ENCODE results near the gene MCU.
"Not testable (repeated sequence)": the region's sequence is repeated elsewhere in the genome, so short reads cannot be mapped to it uniquely, and the experiment has no call there.

MCU gene

GRCh38 chr10:72913287-72913686, 221.3 kb downstream of the MCU start:
- DNase-seq: no peak

DNA sequence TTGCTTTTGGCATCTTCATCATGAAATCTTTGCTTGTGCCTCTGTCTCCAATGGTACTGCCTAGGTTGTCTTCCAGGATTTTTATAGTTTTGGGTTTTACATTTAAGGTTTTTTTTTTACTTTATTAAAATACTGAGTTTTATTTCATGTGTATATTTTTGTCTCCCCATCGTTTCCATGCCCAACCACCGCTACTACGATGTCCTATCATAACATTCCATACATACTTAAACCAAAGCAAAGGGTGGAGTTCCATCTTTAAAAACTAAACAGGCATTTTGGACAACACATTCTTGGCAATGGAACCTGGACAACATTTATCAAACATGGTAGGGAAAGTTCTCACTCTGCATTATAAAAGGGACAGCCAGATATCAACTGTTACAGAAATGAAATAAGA, 225.3 kb downstream of the MCU start:
- not testable (repeated sequence) for DNase-seq

DNA sequence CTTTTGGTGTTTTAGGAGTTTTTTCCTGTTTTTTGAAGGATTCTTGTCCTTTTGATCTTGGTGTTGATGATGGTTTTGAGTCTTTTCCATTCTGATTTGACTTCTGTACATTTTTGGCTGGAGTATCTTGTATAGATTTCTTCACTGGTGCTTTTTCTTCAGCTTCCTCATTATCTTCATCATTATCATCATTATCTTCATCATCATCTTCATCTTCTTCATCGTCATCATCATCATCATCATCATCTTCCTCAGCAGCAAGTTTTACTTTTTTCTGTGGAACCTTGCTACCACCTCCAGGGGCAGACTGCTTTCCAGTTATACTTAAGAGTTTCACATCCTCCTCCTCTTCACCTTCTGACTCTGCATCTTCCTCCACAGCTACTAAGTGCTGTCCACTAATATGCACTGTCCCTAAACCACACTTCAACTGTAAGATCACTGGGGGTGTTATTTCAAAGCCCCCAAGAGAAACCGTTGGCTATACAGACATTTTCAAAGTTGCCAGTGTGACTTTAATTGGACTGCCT, 225.9 kb downstream of the MCU start:
- DNase-seq: not testable (repeated sequence)

DNA sequence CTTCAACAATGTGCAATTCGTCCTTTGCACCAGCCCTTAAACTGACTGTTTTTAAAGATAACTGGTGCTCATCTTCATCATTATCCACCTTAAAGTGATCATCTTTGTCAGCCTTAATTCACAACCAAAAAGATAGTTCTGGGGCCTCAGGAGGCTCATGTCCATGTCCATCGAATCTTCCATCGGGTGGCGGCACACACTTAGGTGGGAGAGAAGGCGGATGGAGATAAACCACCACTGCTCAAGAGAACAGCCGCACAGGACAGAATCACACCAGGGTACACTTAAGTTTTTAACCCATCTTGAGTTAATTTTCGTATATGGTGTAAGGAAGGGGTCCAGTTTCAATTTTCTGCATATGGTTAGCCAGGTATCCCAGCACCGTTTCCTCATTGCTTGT, 226.4 kb downstream of the MCU start:
- DNase-seq: no peak

- not testable (repeated sequence) for DNase-seq
Measured at GRCh38 chr10:72921147-72921683, 229.3 kb downstream of the MCU start.

DNA sequence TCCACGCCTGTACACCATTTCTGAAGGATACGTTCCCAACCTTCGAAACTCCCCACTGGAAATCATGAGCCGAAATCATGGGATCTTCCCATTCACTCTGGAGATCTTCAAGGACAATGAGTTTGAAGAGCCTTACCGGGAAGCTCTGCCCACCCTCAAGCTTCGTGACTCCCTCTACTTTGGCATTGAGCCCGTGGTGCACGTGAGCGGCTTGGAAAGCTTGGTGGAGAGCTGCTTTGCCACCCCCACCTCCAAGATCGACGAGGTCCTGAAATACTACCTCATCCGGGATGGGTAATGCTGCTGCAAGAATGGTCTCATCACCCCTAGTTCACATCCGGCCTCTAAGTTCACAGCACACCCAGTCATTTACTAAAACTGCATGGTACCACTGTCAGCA, 232.4 kb downstream of the MCU start:
- DNase-seq: no peak

GRCh38 chr10:72925951-72926465, 234.1 kb downstream of the MCU start:
- no peak for DNase-seq

DNA sequence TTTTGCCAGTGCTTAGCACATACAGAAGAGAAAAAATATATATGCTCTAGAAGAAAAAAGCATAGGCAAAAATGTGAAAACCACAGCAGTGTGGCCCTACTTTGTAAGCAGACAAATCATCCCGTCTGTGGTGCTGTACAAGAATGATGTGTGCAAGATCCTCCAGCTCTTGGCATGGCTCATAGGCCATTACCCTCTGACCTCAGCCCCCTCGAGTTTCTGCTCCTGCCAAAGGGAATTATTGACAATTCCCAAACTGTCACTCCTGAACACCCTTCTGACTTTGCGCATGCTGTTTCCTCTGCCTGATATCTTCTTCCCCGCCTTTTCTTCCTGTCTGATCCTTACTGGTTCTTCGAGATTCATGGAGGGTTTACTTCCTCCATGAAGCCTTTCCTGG, 235.5 kb downstream of the MCU start:
- DNase-seq: no peak

DNA sequence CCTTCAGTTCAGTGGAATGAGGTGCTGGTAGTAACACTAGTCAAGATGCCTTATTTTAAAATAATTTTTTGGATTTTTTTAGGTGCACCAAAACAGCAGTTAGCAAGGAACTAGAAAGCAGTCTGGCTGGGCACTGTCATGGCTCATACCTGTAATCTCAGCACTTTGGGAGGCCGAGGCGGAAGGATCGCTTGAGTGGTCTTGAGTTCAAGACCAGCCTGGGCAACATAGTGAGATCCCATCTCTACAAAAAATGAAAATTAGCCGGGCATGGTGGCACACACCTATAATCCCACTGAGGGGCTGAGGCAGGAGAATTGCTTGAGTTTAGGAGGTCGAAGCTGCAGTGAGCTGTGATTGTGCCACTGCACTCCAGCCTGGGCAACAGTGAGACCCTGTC, 236.9 kb downstream of the MCU start:
- DNase-seq: no peak

DNA sequence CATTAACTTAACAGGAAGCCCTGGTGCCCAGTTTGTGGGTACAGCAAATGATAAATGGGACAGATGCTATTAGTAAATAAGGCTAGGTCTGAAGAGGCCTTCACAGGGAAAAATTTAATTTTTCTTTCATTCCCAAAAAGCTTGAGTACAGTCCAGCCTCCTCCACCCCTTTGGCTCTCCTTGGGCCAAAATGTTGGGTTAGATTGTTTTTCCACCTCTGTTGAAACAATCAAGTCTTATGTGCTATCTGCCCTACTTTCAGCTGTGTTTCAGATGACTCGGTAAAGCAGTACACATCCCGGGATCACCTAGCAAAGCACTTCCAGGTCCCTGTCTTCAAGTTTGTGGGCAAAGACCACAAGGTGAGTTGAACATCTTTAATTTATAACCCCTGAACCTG, 238.3 kb downstream of the MCU start:
- no peak for DNase-seq

- no peak for DNase-seq
Measured at GRCh38 chr10:72932259-72933015, 240.5 kb downstream of the MCU start.

DNA sequence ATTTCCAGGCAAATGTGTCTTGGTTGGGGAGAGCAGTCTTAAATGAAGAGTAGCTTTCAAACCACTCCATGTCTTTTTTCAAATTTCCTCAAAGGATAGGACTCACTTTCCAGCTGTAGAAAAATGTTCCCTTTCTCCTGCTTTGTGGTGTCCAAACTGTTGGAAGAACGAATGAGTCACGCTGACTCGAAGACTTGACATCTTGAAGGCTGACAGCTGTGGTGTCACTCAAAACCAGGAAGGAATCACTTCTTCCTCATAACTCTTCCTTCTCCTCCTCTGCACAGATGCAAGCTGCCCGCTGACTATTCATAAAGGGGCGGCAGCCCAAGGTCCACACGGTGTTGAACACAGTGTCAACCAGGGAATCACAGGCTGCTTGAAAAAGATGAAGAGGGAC, 243.4 kb downstream of the MCU start:
- no peak for DNase-seq
